Small intestine (tissue), 7 donors: Measurements from ENCODE around the gene ROM1. TPM values are rescaled to one million over a fixed set of nuclear protein-coding genes. Genes with fewer than 3 reads are reported as not detected.

Experiments
- DNase-seq, 2 donors: peaks; one replicate each; pipeline versions ENCODE4 v3.0.0 to v3.0.0-alpha.2; 2013
- FAIRE-seq: peaks from 2 replicates; lab custom pipeline; 2012; peaks lifted over from hg19 to GRCh38; lab: Jason Lieb, UNC
- H3K27ac ChIP-seq, 3 donors: one replicate each; pipeline ENCODE4 v1.5.1; 2013; ENCODE audit warnings: low read length in 2 of 3, mild to moderate bottlenecking in 2 of 3, control low read depth in 1 of 3, inconsistent platforms in 1 of 3, low read depth in 1 of 3, moderate library complexity in 1 of 3
- H3K27me3 ChIP-seq, 3 donors: one replicate each; pipeline ENCODE4 v1.6.1; 2013; ENCODE audit warnings: low read length in 3 of 3, inconsistent platforms in 1 of 3; ENCODE audit not compliant: control insufficient read depth in 3 of 3, insufficient read depth in 3 of 3
- H3K36me3 ChIP-seq, 3 donors: one replicate each; pipeline ENCODE4 v1.6.1; 2013; ENCODE audit warnings: low read length in 3 of 3, inconsistent platforms in 1 of 3, low read depth in 1 of 3, mild to moderate bottlenecking in 1 of 3, moderate library complexity in 1 of 3; ENCODE audit not compliant: control insufficient read depth in 3 of 3, insufficient read depth in 2 of 3
- H3K4me1 ChIP-seq, 3 donors: one replicate each; pipeline ENCODE4 v1.6.1; 2013; ENCODE audit warnings: low read length in 2 of 3, inconsistent platforms in 1 of 3, low read depth in 1 of 3, mild to moderate bottlenecking in 1 of 3, moderate library complexity in 1 of 3; ENCODE audit not compliant: control insufficient read depth in 3 of 3, insufficient read depth in 2 of 3
- H3K4me3 ChIP-seq, 3 donors: one replicate each; pipeline ENCODE4 v1.5.1; 2013; ENCODE audit warnings: low read length in 3 of 3, control low read depth in 1 of 3, inconsistent platforms in 1 of 3, low read depth in 1 of 3, mild to moderate bottlenecking in 1 of 3, moderate library complexity in 1 of 3
- H3K9me3 ChIP-seq, 2 donors: one replicate each; pipeline ENCODE4 v1.6.1; 2013; ENCODE audit warnings: low read depth in 1 of 2, low read length in 1 of 2; ENCODE audit not compliant: control insufficient read depth in 2 of 2, insufficient read depth in 1 of 2
- WGBS, 3 donors: extraction: QIAGEN DNeasy Blood & Tissue Kit; methylation state at CpG; one replicate each; pipeline ENCODE4 v1.1.7; 2013; 5-methylcytosine and 5-hydroxymethylcytosine counted together
- polyA plus RNA-seq, 4 donors: library from polyadenylated mRNA; stranded (reverse) in 3 of 4; unstranded in 1 of 4; fragments of 200-250 nt in 3 of 4; fragments of 120-200 nt in 1 of 4; gene quantifications; one replicate each; pipeline versions ENCODE4 v1.2.1 to v1.2.3, GENCODE V29; 2013
- donor health status: healthy with polysubstance abuse.
- donor health status: control.
- donor health status: control.
- donor health status: Bipolar disorder and iron deficiency.
- donor health status: healthy.

ROM1 gene
- polyA plus RNA-seq, 4 donors = 0.54 to 8.4 (median 3.6) TPM

GRCh38 chr11:62592146-62592815, 20.8 kb upstream of the ROM1 start:
- H3K27ac ChIP-seq = peak overlapping the region; percentile 96
- no peaks in the 10 kb centered on the region for H3K9me3 ChIP-seq
- H3K4me1 ChIP-seq = peaks cover 3 to 18% (median 3%) of the 10 kb centered on the region in 3 donors
- 11 to 13% (median 12%) methylated on average over 17 of the region's 17 CpGs for WGBS, 3 donors
- no peaks in the 10 kb centered on the region for H3K27me3 ChIP-seq
- DNase-seq = peak in 1 of 2 donors; percentile 55
- FAIRE-seq = no peak
- peaks cover 17 to 59% (median 17%) of the 10 kb centered on the region in 3 donors for H3K36me3 ChIP-seq
- H3K4me3 ChIP-seq = peak overlapping the region; percentile 4 to 70 (median 53)

GRCh38 chr11:62592989-62593421, 20.1 kb upstream of the ROM1 start:
- H3K4me1 ChIP-seq = peaks cover 3 to 18% (median 3%) of the 10 kb centered on the region in 3 donors
- no peaks in the 10 kb centered on the region for H3K9me3 ChIP-seq
- WGBS, 3 donors = 74 to 79% (median 75%) methylated on average over 8 of the region's 8 CpGs
- FAIRE-seq (no peak), DNase-seq (no peak)
- H3K27ac ChIP-seq = peak overlapping the region; percentile 96
- peaks cover 17 to 65% (median 22%) of the 10 kb centered on the region in 3 donors for H3K36me3 ChIP-seq
- no peaks in the 10 kb centered on the region for H3K27me3 ChIP-seq
- H3K4me3 ChIP-seq = no peak overlapping the region

- Histone ChIP-seq H3K27ac (peak overlapping the region in 1 of 3 donors; percentile 32), H3K4me1 (peaks cover 3 to 18% (median 3%) of the 10 kb centered on the region in 3 donors), H3K9me3 (no peaks in the 10 kb centered on the region), H3K36me3 (peaks cover 21 to 64% (median 22%) of the 10 kb centered on the region in 3 donors), H3K27me3 (no peaks in the 10 kb centered on the region), H3K4me3 (no peak overlapping the region)
- DNase-seq (peak; percentile 80 to 84), FAIRE-seq (no peak)
- 56 to 61% (median 59%) methylated on average over 13 of the region's 13 CpGs for WGBS, 3 donors
Observed at GRCh38 chr11:62593434-62594044, 19.5 kb upstream of the ROM1 start.

DNA sequence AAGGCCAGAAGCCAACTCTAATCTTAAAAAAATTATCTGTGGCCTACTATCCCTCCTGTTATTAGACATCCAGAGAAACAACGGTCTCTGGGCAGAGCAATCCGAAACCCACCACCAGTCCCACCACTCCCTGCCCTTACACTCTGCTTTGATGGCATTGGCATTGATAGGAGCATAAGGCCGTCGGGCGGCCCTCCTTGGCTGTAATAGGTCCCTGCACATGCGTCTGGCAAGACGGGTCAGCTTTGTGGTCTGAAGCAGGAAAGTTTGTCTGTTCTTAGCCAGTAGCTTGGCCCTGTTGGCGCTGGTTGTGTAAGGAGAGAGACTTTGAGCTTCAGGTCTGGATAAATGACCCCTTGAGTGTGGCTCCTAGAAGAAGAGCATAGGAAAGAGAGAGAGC, 17.9 kb upstream of the ROM1 start:
- Histone ChIP-seq H3K36me3 (peaks cover 21 to 66% (median 22%) of the 10 kb centered on the region in 3 donors), H3K4me1 (peaks cover 9 to 26% (median 9%) of the 10 kb centered on the region in 3 donors), H3K27me3 (no peaks in the 10 kb centered on the region), H3K27ac (no peak overlapping the region), H3K4me3 (no peak overlapping the region), H3K9me3 (no peaks in the 10 kb centered on the region)
- FAIRE-seq (no peak), DNase-seq (no peak)
- WGBS, 3 donors = 86 to 91% (median 87%) methylated on average over 8 of the region's 8 CpGs

DNA sequence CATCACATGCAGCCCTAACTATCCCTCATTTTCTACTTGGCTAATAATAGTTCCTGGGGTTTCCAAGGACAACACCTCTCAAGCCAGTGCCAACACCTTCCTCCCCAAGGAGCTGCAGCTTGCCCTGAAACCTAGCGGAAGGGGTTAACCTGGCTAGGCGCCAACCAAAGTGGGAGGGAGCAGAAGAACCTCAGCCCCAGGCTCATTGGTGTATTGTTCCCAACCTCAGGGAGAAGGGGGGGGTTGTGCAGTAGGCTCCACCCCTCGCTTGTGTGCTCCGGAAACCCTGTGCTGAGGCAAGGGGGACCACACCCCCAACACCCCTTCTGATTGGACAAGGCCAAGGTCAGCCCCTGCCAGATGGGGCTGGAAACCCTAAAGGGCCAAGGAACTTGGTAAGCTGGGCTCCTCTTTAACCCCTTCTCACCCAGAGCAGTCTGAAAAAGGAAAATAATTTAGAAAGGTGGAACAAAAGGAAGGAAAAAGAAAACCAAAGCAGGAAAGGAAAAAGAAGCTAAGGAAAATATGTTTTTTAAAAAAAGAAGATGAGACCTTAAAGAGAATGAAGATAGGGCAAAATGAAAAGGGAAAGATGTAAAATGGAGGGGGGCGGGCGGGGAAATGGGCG, 13.9 kb upstream of the ROM1 start:
- Histone ChIP-seq H3K27ac (peak overlapping the region in 2 of 3 donors; percentile 25 to 39), H3K4me3 (no peak overlapping the region), H3K27me3 (peaks cover 0 to 8% (median 0%) of the 10 kb centered on the region in 3 donors), H3K36me3 (peaks cover 21 to 58% (median 22%) of the 10 kb centered on the region in 3 donors), H3K4me1 (peaks cover 6 to 28% (median 6%) of the 10 kb centered on the region in 3 donors), H3K9me3 (no peaks in the 10 kb centered on the region)
- DNase-seq = peak; percentile 89 to 91
- WGBS, 3 donors = 28 to 39% (median 33%) methylated on average over 7 of the region's 7 CpGs
- no peak for FAIRE-seq

- no peak for FAIRE-seq
Observed at GRCh38 chr11:62599901-62600300, 13.2 kb upstream of the ROM1 start.

GRCh38 chr11:62600367-62601121, 12.5 kb upstream of the ROM1 start:
- H3K27me3 ChIP-seq = peaks cover 0 to 8% (median 0%) of the 10 kb centered on the region in 3 donors
- no peaks in the 10 kb centered on the region for H3K9me3 ChIP-seq
- peak overlapping the region; percentile 90 to 93 (median 93) for H3K4me3 ChIP-seq
- DNase-seq = peak in 1 of 2 donors; percentile 41
- FAIRE-seq = no peak
- 1 to 2% (median 1%) methylated on average over 25 to 26 of the region's 26 CpGs for WGBS, 3 donors
- peak overlapping the region; percentile 85 to 95 (median 85) for H3K27ac ChIP-seq
- peaks cover 14 to 56% (median 15%) of the 10 kb centered on the region in 3 donors for H3K36me3 ChIP-seq
- peaks cover 6 to 28% (median 6%) of the 10 kb centered on the region in 3 donors for H3K4me1 ChIP-seq

More at GRCh38 chr11:62599901-62600300, 13.2 kb upstream of the ROM1 start:
- Histone ChIP-seq H3K27me3 (peaks cover 0 to 8% (median 0%) of the 10 kb centered on the region in 3 donors), H3K9me3 (no peaks in the 10 kb centered on the region), H3K27ac (peak overlapping the region in 1 of 3 donors; percentile 8), H3K4me3 (peak overlapping the region in 2 of 3 donors; percentile 90 to 93), H3K4me1 (peaks cover 6 to 28% (median 6%) of the 10 kb centered on the region in 3 donors), H3K36me3 (peaks cover 20 to 57% (median 21%) of the 10 kb centered on the region in 3 donors)
- WGBS, 3 donors = 31 to 36% (median 35%) methylated on average over 5 of the region's 5 CpGs
- DNase-seq = no peak
